ENCODE data around the gene HERC4. TPM values are rescaled to one million over a fixed set of nuclear protein-coding genes. Genes with fewer than 3 reads are reported as not detected.

Gene HERC4
- total and polyA plus RNA-seq, 2 donors (not counting 3 experiments of a cell fraction or from before 2014, with no cell fraction given), result 10.6 to 73.7 TPM

GRCh38 chr10:68087685-68088401, 12.8 kb upstream of the HERC4 start:
- no peaks in the 10 kb centered on the region for H3K9me3 ChIP-seq (replicated peaks; ENCODE audit: control insufficient read depth, insufficient read depth, low read length)
- dilution Hi-C loops (cut with MboI; ENCODE audit: extremely low pct_ligation_motif_present, low sequenced_read_pairs) (no loop called here), intact Hi-C loops (cut with micrococcal nuclease) (no loop called here)
- no peaks in the 10 kb centered on the region for H3K27me3 ChIP-seq (ENCODE audit: control insufficient read depth in 2 of 2, insufficient read depth in 2 of 2, low read length in 2 of 2)
- no peaks in the 10 kb centered on the region for H3K9me1 ChIP-seq (replicated peaks; ENCODE audit: control insufficient read depth, extremely low read depth, insufficient read depth, low read length)
- H3K4me2 ChIP-seq (ENCODE audit: insufficient read depth, low read length), result no peak overlapping the region
- no peaks in the 10 kb centered on the region for H3K36me3 ChIP-seq (ENCODE audit: control insufficient read depth in 2 of 2, extremely low read depth in 1 of 2, insufficient read depth in 2 of 2, low read length in 2 of 2)
- H3K9ac ChIP-seq (replicated peaks; ENCODE audit: extremely low read depth, insufficient read depth, low read length), result no peak overlapping the region
- POLR2A ChIA-PET, result no interaction called here
- CTCF ChIA-PET, result interaction anchor here (3.9 kb wide), 1 partner anchor 68 kb away, joined by 33 read pairs; no protein-coding TSS in a partner anchor
- no peak for DNase-seq (ENCODE audit: low read depth, low spot score)
- H3K27ac ChIP-seq (ENCODE audit: insufficient read depth, low read depth, low read length), result no peak overlapping the region
- H2AFZ ChIP-seq (ENCODE audit: low read depth, low read length), result peak overlapping the region; percentile 88
- H3K79me2 ChIP-seq (ENCODE audit: control insufficient read depth, insufficient read depth, low read length), result no peaks in the 10 kb centered on the region
- TF ChIP-seq CTCF (IDR thresholded peaks at IDR 0.05; ENCODE audit: extremely low read depth in 1 of 2, insufficient read depth in 1 of 2, low read depth in 1 of 2, low read length in 2 of 2), result no peak
- TF ChIP-seq GATA2 (IDR thresholded peaks at IDR 0.05; ENCODE audit: insufficient read depth, insufficient read length, low read depth, low read length), result no peak
- no peak for TF ChIP-seq POLR2AphosphoS5 (IDR thresholded peaks at IDR 0.05; ENCODE audit: insufficient read depth, low read depth, low read length)
- TF ChIP-seq JUN (IDR thresholded peaks at IDR 0.05; ENCODE audit: borderline replicate concordance, insufficient read depth, insufficient read length, low read depth), result no peak
- TF ChIP-seq EZH2 (IDR thresholded peaks at IDR 0.05; ENCODE audit: borderline replicate concordance, low read depth, low read length, severe bottlenecking), result no peak
- no TSS peak for BruUV-seq (replicated peaks)
- no peaks in the 10 kb centered on the region for H4K20me1 ChIP-seq (replicated peaks; ENCODE audit: control insufficient read depth, extremely low read depth, insufficient read depth, low read length)
- H3K4me3 ChIP-seq (replicated peaks in 1 of 3; ENCODE audit: insufficient read depth in 1 of 3, low read depth in 1 of 3, low read length in 3 of 3), result no peak overlapping the region
- peak; percentile 42 for FAIRE-seq
- peaks cover 6% of the 10 kb centered on the region for H3K4me1 ChIP-seq (ENCODE audit: control insufficient read depth, extremely low read depth, insufficient read depth, low read length)

All from endothelial cell of umbilical vein (primary cell).